ENCODE measurements around the gene BACE2.

Gene BACE2

DNA sequence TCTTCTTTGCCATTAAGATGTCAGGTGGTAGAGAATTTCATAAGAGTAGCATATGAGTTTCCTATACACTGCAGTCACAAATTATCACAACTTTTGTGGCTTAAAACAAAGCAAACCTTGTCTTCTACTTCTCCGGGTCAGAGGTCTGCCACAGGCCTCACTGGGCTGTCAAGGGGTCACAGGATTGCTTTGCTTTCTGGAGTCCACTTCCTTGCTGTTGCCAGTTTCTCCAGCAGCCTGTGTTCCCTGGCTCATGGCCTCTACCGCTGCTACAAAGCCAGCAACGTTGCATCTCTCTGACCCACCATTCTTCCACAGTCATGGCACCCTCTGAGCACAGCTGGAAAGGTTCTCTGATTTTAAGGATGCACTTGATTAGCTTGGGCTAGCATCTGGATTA lies 6.5 kb upstream of the BACE2 start:
- TF ChIP-seq, protein P1, sequence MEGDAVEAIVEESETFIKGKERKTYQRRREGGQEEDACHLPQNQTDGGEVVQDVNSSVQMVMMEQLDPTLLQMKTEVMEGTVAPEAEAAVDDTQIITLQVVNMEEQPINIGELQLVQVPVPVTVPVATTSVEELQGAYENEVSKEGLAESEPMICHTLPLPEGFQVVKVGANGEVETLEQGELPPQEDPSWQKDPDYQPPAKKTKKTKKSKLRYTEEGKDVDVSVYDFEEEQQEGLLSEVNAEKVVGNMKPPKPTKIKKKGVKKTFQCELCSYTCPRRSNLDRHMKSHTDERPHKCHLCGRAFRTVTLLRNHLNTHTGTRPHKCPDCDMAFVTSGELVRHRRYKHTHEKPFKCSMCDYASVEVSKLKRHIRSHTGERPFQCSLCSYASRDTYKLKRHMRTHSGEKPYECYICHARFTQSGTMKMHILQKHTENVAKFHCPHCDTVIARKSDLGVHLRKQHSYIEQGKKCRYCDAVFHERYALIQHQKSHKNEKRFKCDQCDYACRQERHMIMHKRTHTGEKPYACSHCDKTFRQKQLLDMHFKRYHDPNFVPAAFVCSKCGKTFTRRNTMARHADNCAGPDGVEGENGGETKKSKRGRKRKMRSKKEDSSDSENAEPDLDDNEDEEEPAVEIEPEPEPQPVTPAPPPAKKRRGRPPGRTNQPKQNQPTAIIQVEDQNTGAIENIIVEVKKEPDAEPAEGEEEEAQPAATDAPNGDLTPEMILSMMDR (IDR thresholded peaks at IDR 0.05; ENCODE audit: extremely low read depth, missing control alignments) = no peak
- DNase-seq (ENCODE audit: low spot score) = no peak

DNA sequence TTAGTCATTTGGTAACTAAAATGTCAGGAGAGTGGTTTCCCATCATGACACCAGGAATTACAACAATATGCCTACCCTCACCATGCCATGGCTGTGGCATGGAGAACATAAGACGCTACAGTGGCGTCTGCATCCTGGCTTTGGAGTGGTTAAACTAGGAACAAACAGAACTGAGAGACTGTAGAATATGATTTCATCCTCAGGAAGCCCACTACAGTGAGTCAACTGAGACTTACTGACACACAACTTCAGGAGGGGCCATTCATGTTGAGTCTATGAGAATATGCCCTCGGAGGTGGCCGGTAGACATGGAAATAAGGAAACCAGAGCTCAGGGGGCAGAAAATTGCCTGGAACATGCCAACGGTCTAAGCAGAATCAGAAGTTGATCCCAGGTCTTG lies 5.9 kb upstream of the BACE2 start:
- TF ChIP-seq, protein P1 (IDR thresholded peaks at IDR 0.05; ENCODE audit: extremely low read depth, missing control alignments) = no peak
- DNase-seq (ENCODE audit: low spot score) = no peak

DNA sequence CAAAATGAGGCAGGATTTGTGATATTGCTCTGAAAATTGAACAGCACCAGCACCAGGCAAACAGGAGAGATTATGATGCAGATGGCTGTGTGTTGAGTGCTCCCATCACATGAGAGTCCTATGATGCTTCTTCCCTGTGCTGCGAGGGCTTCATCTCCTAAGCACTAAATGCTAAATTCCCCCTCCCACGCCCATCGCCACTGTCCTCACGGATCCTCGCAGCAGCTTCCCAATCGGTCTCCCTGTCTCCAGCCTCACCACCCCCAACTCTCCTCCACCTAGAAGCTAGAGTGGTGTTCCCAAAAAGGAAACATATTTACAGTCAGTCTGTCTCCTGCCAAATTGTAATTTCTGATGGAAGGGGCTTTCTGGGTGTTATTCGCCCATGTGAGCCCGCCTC lies 4.9 kb upstream of the BACE2 start:
- DNase-seq (ENCODE audit: low spot score) = no peak

DNA sequence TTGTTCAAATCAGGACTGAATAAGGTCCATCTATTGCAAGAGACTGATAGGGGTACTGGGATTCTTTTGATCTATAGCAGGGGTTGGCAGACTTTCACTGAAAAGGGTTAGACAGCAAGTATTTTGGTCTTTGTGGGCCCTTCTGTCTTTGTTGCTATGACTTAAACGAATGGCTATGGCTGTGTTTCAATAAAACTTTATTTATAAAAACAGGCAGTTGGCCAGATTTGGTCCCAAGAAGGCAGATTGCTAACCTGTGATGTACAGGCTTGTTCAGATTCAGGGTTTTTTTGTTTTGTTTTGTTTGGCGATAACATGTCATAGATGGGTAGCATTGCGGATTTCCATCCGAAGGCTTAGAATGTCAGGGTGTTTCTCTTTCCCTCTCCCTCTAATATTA lies 3.9 kb upstream of the BACE2 start:
- TF ChIP-seq, protein P1 (IDR thresholded peaks at IDR 0.05; ENCODE audit: extremely low read depth, missing control alignments) = no peak
- no peak for DNase-seq (ENCODE audit: low spot score)

More for the DNA sequence above, 4.9 kb upstream of the BACE2 start:
- TF ChIP-seq, protein P1 (IDR thresholded peaks at IDR 0.05; ENCODE audit: extremely low read depth, missing control alignments) = no peak

DNA sequence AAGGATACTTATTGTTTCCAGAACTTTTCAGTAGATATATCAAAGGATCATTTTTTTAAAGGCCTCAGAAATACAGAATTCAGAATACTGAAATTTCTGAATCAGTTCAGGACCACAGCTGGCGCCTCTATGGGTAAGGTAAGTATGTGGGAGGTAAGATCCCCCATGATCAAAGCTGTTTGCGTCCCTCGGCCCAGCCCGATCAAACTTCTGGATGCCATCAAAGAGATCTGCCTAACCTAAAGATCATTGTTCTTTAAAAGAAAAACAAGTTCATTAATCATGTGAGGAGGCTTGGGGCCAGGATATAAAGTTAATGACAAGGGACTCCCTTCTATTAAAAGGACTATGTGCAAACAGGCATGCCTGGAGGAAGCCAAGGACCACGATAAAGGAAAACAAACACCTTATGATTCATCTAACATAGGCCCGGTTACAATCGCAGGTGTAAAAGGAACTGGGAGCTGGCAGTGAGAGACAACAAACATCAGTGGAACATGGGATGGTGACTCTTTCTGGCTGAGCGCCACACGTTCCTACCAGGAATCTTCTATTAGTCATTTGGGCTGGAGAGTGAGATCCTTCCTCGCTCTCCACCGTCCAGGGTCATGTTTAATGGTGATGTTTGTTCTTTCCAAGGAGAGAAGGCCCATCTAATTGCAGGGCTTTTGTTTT lies 2.8 kb upstream of the BACE2 start:
- TF ChIP-seq, protein P1 (IDR thresholded peaks at IDR 0.05; ENCODE audit: extremely low read depth, missing control alignments) = no peak
- DNase-seq (ENCODE audit: low spot score) = no peak

DNA sequence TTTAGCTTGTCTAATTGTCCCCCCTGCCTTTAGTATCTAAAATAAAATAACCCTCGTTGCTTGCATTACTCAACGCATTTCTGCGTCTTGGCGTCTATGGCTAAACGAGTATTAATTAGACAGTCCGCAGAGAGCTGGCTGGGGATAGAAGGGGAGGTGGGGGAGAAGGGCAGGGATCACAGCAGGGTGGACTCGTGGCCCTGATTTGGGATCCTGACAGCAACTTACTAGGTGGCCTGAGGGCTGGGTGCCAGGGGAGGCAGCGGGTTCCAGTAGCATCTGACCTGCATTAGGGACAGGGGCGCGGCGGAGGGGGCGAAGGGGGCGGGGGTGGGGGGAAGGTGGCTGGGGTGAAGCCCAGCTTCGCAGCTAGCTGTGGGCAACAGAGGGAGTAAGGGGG lies 1.1 kb upstream of the BACE2 start:
- TF ChIP-seq, protein P1 (IDR thresholded peaks at IDR 0.05; ENCODE audit: extremely low read depth, missing control alignments) = no peak
- no peak for DNase-seq (ENCODE audit: low spot score)

DNA sequence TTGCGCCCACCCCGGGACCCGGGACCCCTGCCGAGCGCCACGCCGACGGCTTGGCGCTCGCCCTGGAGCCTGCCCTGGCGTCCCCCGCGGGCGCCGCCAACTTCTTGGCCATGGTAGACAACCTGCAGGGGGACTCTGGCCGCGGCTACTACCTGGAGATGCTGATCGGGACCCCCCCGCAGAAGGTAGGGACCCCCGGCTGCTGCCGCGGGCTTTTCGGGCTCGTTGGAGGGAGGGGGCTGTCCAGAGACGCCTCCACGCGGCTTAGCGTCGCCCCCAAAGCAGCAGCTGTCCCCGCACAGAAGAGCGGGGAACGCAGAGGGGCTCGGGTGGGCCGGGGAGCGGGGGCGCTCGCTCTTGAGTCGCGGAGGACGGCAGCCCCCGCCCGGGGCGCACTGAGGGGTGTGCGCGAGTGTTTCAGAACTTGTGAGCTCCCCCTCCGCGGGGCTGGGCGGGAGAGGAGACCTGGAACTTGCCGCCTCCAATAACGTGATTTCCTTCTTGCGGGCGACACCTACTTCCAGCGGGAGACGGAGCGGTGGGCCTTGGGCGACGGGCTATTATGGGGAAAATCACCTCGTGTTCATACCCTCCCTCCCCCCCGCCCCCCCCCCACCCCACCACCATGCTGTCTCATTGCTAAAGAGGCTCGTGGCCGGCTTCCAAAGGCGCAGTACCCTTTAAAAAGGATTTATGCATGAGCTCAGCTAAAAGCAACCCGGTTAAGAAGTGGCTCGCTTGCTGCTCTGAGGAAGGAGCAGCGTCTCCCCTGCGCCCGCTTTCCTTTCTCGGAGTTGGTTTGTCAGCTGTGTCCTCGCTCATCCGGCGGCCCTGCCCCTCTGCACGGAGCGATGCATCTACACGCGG lies 664 bp downstream of the BACE2 start:
- peak; percentile 45 for DNase-seq (ENCODE audit: low spot score)
- TF ChIP-seq, protein P1 (IDR thresholded peaks at IDR 0.05; ENCODE audit: extremely low read depth, missing control alignments) = no peak
